SHP77 treated with DMSO at 0.1 percent for 48 hours (cell line): ENCODE measurements around the gene CCDC69.
"Not testable (repeated sequence)": the region's sequence is repeated elsewhere in the genome, so short reads cannot be mapped to it uniquely, and the experiment has no call there.

ENCODE experiments used
- DNase-seq: peaks from one replicate; lab custom pipeline; 2025; lab: John Stamatoyannopoulos, UW

The CCDC69 gene

GRCh38 chr5:151245680-151246219 is 21.9 kb upstream of the CCDC69 start:
- no peak for DNase-seq

DNA sequence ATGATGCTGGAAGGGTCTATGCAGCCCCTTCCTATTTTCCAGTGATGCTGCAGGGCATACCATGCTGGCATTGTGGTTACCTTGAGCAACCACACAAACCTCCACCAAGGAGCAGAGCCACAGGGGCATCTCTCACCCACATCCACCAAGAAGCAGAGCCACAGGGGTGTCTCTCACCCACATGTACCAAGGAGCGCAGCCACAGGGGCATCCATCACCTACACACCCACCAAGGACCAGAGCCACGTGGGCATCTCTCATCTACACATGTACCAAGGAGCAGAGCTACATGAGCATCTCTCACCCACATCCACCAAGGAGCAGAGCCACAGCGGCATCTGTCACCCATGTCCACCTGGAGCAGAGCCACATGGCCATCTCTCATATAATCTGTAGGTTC is 20.3 kb upstream of the CCDC69 start:
- no peak for DNase-seq

GRCh38 chr5:151243564-151243963 is 19.7 kb upstream of the CCDC69 start:
- no peak for DNase-seq

DNA sequence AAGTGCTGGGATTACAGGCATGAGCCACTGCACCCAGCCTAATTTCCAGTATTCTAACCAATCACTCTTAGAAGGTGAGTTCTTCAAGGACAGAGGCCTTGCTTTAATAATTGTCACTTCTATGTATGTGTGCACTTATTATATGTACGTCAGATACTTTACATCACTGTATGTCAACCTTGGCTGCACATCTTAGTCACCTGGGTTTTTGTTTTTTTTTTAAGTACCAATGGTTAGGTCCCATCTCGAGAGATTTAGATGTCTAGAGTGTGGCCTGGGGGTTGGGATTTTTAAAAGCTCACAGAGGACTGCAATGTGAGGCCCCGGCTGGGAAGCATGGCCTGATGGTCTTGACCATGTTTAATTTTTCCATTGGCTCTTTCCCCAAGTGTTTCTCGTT is 19.2 kb upstream of the CCDC69 start:
- no peak for DNase-seq

GRCh38 chr5:151240924-151241635 is 17.2 kb upstream of the CCDC69 start:
- no peak for DNase-seq

DNA sequence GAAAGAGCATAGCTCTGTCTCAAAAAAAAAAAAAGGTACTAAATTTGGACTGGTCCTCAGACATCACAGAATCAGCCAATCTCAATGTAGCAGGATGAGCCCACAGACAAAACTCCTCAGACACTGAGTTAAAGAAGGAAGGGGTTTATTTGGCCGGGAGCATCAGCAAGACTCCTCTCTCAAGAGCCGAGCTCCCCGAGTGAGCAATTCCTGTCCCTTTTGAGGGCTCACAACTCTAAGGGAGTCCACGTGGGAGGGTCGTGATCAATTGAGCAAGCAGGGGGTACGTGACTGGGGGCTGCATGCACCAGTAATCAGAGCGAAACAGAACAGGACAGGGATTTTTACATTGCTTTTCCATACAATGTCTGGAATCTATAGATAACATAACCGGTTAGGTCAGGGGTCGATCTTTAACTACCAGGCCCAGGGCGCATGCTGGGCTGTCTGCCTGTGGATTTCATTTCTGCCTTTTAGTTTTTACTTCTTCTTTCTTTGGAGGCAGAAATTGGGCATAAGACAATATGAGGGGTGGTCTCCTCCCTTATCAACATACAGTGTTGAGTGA is 16.5 kb upstream of the CCDC69 start:
- DNase-seq, result not testable (repeated sequence)

GRCh38 chr5:151239237-151239861 is 15.5 kb upstream of the CCDC69 start:
- DNase-seq, result peak; percentile 22

DNA sequence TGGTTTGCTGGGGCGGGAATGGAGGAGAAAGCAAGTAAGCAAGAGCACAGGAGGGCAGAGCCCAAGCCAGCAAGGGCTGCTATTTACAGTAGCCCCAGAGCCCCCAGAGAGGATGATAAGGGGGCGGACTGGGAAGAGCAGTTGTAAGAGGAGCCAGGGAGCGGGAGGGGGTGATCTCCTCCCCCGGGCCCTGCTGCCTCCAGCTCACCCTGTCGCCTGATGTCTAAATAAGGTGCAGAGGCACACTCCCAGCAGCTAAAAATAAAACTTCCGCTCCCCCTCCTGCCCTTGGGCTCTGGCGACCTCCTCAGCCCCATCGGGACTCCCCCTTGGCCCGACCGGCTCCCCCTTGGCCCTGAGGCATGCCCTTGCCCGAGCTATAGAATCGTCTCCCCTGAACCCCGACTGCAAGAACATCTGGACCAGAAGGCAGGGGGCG is 14.4 kb upstream of the CCDC69 start:
- no peak for DNase-seq

GRCh38 chr5:151237685-151238084 is 13.8 kb upstream of the CCDC69 start:
- DNase-seq, result no peak

GRCh38 chr5:151236888-151237287 is 13.0 kb upstream of the CCDC69 start:
- DNase-seq, result no peak

DNA sequence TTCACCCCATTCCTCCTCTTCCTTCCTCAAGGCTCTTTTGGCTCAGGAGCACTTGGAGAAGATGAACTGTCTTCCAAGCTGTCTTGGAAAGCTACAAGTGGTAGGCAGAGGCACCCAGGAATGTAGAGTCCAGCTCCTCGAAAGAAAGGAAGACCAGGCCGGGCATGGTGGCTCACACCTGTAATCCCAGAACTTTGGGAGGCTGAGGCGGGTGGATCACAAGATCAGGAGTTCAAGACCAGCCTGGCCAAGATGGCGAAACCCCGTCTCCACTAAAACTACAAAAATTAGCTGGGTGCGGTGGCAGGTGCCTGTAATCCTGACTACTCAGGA is 11.3 kb upstream of the CCDC69 start:
- DNase-seq, result not testable (repeated sequence)

- DNase-seq, result no peak
Measured at GRCh38 chr5:151234476-151235238, 10.8 kb upstream of the CCDC69 start.

- no peak for DNase-seq
Measured at GRCh38 chr5:151233616-151234085, 9.8 kb upstream of the CCDC69 start.

DNA sequence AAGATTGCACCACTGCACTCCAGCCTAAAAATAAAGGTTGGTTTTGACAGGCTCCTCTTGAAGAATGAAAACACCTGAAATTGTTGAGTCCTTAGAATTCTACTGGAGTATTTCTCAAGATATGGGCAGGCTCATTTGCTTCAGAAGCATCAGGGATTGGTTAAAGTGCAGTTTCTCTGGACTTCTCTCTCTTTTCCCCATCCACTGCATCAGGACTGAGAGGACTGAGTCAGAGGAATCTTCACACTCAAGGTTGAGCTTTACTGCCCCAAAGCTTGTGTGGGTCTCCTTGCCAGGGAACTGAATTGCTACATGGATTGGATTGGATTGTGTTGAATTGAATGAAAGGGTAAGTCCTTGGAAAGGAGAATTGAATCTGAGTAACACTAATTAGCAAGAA is 7.5 kb upstream of the CCDC69 start:
- DNase-seq, result no peak

DNA sequence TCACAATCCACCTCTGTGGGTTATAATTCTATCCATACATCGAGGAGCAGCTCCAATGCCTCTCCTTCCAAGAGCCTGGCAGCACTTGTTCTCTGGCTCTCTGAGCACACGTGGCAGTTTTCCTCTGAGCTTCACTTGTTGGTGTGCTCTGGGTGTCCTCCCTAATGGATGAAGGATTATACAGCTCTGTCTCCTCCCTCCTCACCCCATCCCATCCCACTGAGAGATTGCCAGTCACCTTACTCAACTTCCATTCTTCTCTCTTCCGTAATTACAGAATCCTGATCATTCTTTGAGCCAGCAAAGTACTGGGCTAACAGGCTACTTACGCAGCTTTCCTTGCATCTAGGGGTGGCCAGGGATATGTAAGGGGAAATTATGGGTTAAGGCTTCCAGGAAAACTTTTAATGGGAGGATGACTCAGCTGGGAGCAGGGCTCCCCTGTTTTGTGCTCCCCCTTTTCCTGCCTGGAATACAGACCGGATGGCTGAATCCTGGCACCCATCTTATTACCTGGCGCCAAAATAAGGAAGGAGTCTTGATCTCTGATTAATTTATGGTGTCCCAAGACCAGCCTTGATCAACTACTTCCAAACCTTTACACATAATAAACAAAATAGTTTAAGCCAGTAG is 6.3 kb upstream of the CCDC69 start:
- no peak for DNase-seq

DNA sequence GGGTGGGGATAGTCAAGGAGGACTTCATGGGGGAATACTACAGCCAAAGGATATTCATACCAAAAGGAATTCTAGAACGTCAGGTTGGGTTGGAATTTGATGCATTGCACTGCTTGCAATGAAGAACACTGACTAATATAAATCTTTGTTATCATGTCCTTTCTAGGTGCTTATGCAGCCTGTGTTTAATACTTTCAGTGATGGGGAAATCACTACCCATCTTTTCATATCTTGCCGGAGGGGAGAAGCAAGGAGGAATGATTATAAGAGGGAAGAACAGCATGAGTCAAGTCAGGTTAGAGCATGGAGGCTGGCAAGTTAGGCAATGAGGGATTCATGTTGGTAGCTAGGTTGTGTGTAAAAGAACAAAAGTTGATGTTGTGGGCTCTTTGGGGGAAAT is 5.1 kb upstream of the CCDC69 start:
- DNase-seq, result no peak

DNA sequence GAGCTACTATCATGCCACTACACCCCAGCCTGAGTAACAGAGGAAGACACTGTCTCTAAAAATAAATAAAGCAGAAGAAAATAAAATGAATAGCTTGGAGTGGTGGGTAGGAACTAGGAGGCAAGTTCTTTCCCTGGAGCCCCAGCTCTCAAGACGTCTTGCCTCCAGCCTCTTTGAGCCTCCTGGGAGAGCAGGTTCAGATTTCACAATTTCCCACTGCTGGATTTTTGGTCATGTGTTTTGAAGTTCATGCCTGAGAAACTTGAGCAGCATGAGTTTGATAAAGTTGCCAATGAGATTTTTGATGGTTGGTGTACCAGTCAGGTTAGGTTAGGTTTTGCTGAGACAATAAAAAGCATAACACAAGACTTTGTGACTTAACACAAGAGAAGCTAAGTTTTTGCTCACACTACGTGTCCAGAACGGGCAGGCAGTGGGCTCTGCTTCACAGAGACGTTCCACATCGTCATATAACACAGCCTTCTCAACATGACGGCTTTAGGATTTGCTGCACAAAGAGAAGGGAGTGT is 4.1 kb upstream of the CCDC69 start:
- DNase-seq, result no peak

DNA sequence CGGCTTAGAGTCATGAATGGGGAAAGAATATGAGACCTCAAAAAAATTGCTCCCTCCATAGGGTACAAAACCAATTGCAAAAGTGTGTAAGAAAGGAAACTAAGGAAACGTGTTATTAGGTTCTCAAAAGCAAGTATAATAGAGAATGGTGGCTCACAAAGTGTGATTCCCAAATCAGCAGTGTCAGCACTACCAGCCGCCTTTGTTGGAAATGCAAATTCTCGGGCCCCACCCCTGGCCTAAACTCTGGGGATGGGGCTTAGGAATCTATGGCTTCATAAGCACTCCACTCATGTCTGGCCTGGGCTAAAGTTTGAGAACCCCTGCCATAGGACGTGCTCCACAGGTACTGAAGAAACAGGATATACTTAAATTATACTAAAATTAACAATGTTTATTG is 1.6 kb upstream of the CCDC69 start:
- no peak for DNase-seq

DNA sequence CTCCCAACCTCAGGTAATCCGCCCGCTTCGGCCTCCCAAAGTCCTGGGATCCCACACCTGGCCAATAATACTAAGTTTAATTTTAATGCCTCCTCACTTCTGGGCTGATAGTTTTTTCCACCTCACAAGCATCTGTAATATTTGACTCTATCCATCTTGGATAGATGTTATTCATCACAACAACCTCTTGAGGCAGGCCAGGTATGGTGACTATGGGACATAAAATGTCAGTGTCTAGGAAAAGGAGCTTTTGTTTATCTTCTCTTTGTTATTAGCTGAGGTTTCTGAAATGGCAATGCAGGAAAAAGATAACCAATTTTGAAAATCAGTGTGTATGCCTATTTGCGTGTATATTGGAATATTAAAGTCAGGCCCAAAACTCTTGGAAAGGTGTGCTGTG is 1.2 kb upstream of the CCDC69 start:
- DNase-seq, result no peak

GRCh38 chr5:151224372-151224771 is 480 bp upstream of the CCDC69 start:
- no peak for DNase-seq

GRCh38 chr5:151222790-151223446 is 974 bp downstream of the CCDC69 start:
- no peak for DNase-seq
